ENCODE results near the gene SVIL.

GRCh38 chr10:29482591-29483431 is 152.0 kb downstream of the SVIL start:
- TF ChIP-seq YY1 (IDR thresholded peaks at IDR 0.05; ENCODE audit: low read depth), result no peak
- TF ChIP-seq CEBPB (IDR thresholded peaks at IDR 0.05), result no peak
- TF ChIP-seq NFIC (IDR thresholded peaks at IDR 0.05), result no peak
- no peak for TF ChIP-seq EP300 (IDR thresholded peaks at IDR 0.05; ENCODE audit: borderline replicate concordance)
- TF ChIP-seq MAX (IDR thresholded peaks at IDR 0.05), result no peak
- TF ChIP-seq USF1 (IDR thresholded peaks at IDR 0.05), result no peak
- no peak for TF ChIP-seq REST (IDR thresholded peaks at IDR 0.05; ENCODE audit: low read depth)
- TF ChIP-seq RAD21 (IDR thresholded peaks at IDR 0.05; ENCODE audit: low read depth), result no peak
- no peak for TF ChIP-seq TEAD4 (IDR thresholded peaks at IDR 0.05)
- TF ChIP-seq CREB1 (IDR thresholded peaks at IDR 0.05; ENCODE audit: low read depth), result no peak
- TF ChIP-seq ZBTB7A (IDR thresholded peaks at IDR 0.05; ENCODE audit: low read depth), result no peak
- no peak for TF ChIP-seq TAF1 (IDR thresholded peaks at IDR 0.05; ENCODE audit: low read depth)
- no peak for TF ChIP-seq FOXM1 (IDR thresholded peaks at IDR 0.05; ENCODE audit: borderline replicate concordance, low read depth)
